DND-41 (cell line): Measurements from ENCODE around the gene COL9A3.

ENCODE experiments used
- CTCF ChIP-seq: IDR thresholded peaks from 2 replicates; pipeline ENCODE4 v1.5.1; 2012; ENCODE audit warnings: borderline replicate concordance, low read length, moderate library complexity, mild to moderate bottlenecking; ENCODE audit not compliant: poor library complexity, severe bottlenecking; ENCODE audit errors: extremely low read depth
- EZH2 ChIP-seq: IDR thresholded peaks from 3 replicates; pipeline ENCODE4 v1.6.1; 2012; ENCODE audit warnings: borderline replicate concordance, low read depth, mild to moderate bottlenecking, moderate library complexity, low read length, inconsistent platforms; ENCODE audit not compliant: severe bottlenecking

- TF ChIP-seq CTCF (no peak), EZH2 (no peak)
Observed at GRCh38 chr20:62873280-62873679, 56.4 kb downstream of the COL9A3 start.
